Subcutaneous adipose tissue (tissue), 4 donors: Measurements from ENCODE around the gene FCHSD1. TPM values are rescaled to one million over a fixed set of nuclear protein-coding genes. Genes with fewer than 3 reads are reported as not detected.

Experiments
- total RNA-seq, 4 donors: library from RNA; depleted of rRNA; stranded (reverse); fragments of >200 nt; gene quantifications; one replicate each; pipeline ENCODE4 v1.1.0, GENCODE V29; 2016
- TF ChIP-seq, protein P1 (sequence below): fragments of 450-650 bp; IDR thresholded peaks from one replicate; pipeline ENCODE4 v1.5.1; 2016; ENCODE audit warnings: low read depth, mild to moderate bottlenecking, control low read depth, antibody characterized with exemption, moderate library complexity

FCHSD1 gene
- total RNA-seq, 4 donors from 2014 or later, result 4.4 to 23.1 (median 16.3) TPM

DNA sequence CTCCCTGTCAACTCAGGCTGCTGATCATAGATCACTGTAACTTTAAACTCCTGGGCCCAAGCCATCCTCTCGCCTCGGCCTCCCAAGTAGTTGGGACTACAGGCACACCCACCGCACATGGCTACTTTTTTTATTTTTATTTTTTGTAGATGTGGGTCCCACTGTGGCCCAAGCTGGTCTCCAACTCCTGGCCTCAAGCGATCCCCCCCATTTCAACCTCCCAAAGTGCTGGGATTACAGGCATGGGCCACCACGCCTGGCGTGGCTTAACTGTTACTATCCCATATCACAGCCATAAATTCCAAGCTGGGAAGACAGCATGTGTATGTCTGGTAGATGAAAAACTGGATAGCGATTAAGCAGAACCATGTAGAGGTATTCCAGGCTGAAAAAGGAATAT is 15.6 kb downstream of the FCHSD1 start:
- TF ChIP-seq, protein P1, sequence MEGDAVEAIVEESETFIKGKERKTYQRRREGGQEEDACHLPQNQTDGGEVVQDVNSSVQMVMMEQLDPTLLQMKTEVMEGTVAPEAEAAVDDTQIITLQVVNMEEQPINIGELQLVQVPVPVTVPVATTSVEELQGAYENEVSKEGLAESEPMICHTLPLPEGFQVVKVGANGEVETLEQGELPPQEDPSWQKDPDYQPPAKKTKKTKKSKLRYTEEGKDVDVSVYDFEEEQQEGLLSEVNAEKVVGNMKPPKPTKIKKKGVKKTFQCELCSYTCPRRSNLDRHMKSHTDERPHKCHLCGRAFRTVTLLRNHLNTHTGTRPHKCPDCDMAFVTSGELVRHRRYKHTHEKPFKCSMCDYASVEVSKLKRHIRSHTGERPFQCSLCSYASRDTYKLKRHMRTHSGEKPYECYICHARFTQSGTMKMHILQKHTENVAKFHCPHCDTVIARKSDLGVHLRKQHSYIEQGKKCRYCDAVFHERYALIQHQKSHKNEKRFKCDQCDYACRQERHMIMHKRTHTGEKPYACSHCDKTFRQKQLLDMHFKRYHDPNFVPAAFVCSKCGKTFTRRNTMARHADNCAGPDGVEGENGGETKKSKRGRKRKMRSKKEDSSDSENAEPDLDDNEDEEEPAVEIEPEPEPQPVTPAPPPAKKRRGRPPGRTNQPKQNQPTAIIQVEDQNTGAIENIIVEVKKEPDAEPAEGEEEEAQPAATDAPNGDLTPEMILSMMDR, result no peak

DNA sequence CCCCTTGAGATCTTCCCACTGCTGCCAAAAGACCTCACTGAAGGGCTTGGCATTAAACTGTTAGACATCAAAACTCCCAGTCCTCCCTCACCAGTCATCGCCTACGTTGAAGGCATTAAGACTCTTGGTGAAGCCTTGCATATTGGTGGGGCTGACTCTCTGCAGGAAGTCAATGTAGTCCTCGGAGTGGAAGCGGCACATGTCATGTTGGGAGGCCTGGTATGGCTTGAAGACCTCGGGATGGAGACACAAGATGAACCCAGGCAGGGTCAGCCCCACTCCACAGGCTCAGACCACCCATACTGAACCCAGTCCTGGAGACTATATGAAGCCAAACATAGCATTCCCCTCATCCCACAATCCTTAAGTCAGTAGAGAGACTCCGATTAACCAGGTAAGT is 16.5 kb downstream of the FCHSD1 start:
- TF ChIP-seq, protein P1, result no peak

DNA sequence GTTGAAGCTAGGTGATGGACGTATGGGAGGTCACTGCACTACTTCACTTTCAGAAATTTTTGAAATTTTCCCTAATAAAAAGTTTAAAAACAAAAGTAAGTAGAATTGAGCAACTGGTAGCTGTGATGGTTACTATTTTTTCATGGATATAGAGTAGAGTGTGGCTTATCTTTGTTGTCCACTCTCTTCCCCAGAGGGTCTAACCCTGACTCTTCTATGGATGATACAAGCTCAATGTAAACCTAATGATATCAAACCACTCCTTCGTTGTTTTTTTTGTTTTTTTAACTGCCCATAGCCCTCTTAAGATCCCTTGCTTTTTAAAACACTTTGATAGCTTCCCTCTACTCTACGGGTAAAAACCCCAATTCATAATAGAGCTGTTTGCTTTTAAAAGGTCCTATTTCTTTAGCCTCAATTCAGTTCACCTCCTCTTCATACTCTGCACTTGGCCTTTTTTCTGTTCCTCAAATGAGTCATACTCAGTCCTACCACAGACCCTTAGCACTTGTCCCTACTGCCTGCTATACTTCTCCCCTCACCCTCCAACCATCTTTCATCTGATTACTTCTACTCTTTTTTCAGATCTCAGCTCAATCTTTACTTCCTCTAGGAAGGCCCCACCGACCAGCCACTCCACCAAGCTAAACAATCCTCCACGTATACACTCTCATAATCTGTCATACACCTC is 17.2 kb downstream of the FCHSD1 start:
- TF ChIP-seq, protein P1, result no peak

DNA sequence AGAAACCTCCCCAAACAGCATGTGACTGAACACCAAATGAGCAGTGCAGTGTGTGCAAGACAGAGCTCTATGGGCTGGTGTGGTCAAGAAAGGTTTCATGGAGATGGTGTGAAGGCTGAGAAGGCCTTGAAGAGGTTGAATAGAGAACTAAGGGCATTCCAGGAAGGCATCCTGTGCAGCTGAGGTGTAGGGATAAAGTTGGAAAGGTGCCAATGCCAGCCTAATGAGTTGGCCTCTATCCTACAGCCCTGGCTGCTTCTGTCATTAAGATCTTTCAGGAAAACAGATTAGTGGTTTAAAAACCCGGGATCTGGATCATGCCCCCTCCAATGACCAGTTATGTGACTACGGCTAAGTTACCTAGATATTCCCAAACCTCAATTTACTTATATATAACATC is 18.6 kb downstream of the FCHSD1 start:
- TF ChIP-seq, protein P1, result no peak

DNA sequence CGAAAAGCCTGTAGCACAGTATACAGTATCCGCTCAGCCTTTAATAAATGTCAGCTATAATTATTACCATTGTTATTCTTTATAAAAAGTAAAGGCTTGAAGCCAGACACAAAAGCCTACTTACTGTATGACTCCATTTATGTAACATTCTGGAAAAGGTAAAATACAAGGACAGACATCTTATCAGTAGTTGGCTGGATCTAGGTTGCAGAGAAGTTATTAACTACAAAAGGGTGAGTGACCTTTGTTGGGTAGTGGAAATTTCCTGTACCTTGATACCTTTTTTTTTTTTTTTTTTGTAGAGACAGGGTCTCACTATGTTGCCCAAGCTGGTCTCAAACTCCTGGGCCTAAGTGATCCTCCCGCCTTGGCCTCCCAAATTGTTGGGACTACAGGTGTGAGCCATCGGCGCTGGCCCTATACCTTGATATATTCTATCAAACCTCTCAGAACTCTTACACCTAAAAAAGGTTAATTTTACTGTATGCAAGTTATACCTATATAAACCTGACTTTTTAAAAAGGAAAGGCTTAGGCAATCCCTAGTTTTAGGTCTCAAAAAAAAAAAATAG is 20.6 kb downstream of the FCHSD1 start:
- TF ChIP-seq, protein P1, result no peak

DNA sequence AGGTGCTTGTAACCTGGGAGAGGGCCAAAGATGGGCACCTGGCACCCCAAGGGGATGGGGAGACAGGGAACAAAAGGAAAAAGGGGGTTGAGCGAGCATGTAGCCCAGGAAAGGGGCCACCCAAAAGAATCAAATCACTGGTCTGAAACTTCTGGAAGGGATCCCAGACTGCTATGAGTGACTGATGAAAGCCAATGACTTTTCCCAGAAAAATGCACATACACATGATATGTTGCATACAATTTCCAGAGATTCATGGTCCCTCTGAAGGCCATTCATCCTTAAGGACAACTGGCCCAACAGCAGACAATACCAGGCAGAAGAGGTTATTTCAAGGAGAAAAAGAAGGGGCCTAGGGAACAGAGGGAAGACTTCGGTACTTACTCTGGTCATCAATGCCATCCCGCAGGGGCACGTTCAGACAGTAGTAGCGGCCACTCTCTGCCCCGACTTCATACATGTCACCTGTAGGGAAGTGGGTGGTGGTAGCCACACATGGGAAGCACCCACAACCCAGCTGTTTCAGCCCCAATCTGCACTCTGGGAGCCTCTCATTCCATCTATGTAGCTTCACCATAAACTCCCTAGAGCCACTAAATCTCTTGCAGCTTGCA is 22.9 kb downstream of the FCHSD1 start:
- TF ChIP-seq, protein P1, result no peak

DNA sequence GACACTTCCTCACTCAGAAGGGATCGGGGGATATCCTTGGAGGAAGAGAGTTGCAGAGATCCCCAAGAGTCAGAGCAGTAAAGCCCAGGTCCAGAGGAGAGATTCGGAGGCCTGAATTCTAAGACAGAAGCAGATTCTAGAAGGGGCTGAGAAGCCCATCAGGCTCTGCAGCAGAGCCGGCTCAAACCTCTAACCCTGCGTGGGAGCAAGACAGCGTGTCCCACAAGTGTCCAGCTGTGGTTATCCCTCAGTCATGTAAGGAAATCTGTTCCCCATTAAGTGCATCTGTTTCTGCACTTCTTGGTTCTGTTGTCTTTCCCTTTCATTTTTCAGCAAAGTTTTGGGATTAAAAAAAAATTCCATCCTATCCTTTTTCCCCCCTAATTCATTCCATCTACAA is 27.6 kb downstream of the FCHSD1 start:
- TF ChIP-seq, protein P1, result no peak
